IPS-20b (cell line): Measurements from ENCODE around the gene CCDC12.

Experiments
- H3K27ac ChIP-seq: one replicate; pipeline ENCODE4 v1.5.1; 2013; ENCODE audit warnings: low read length
- H3K27me3 ChIP-seq: 2 replicates; pipeline ENCODE4 v1.6.1; 2013; ENCODE audit warnings: mild to moderate bottlenecking, low read length, inconsistent platforms; ENCODE audit not compliant: insufficient read depth
- H3K36me3 ChIP-seq: 2 replicates; pipeline ENCODE4 v1.6.1; 2013; ENCODE audit warnings: low read depth, mild to moderate bottlenecking, inconsistent platforms, low read length, moderate library complexity; ENCODE audit not compliant: insufficient read depth
- H3K4me1 ChIP-seq: 2 replicates; pipeline ENCODE4 v1.6.1; 2013; ENCODE audit warnings: mild to moderate bottlenecking, control low read depth, inconsistent platforms, low read length, moderate library complexity; ENCODE audit not compliant: insufficient read depth
- H3K4me3 ChIP-seq: 2 replicates; pipeline ENCODE4 v1.5.1; 2013; ENCODE audit warnings: mild to moderate bottlenecking, low read length, inconsistent platforms
- H3K9ac ChIP-seq: 2 replicates; pipeline ENCODE4 v1.6.1; 2013; ENCODE audit warnings: low read depth, mild to moderate bottlenecking, inconsistent platforms, low read length, moderate library complexity
- H3K9me3 ChIP-seq: 2 replicates; pipeline ENCODE4 v1.6.1; 2013; ENCODE audit warnings: mild to moderate bottlenecking, low read depth, low read length, inconsistent platforms; ENCODE audit not compliant: insufficient read depth

CCDC12 gene

DNA sequence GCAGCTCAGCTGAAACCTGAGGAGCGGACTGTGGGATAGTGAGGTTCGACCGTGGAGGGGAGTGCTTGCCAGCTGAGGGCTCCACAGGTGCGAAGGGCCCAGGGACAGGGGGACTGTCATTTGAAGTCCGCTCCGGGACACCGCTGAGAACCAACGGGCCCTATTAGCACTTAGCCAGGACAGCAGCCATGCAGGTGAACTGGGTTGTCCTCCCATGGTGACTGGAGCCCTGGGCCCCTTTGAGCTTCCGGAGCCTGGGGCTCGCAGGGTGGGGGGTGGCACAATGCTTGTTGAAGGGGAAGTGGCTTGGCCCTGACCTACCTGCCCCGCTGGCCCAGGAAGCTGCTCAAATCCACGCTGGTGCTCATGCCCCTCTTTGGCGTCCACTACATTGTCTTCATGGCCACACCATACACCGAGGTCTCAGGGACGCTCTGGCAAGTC, 74.3 kb downstream of the CCDC12 start:
- H3K9ac ChIP-seq, result no peak overlapping the region
- H3K4me1 ChIP-seq, result no peaks in the 10 kb centered on the region
- no peak overlapping the region for H3K27ac ChIP-seq
- H3K36me3 ChIP-seq, result no peaks in the 10 kb centered on the region
- H3K9me3 ChIP-seq, result no peaks in the 10 kb centered on the region
- H3K27me3 ChIP-seq, result no peaks in the 10 kb centered on the region
- no peak overlapping the region for H3K4me3 ChIP-seq

DNA sequence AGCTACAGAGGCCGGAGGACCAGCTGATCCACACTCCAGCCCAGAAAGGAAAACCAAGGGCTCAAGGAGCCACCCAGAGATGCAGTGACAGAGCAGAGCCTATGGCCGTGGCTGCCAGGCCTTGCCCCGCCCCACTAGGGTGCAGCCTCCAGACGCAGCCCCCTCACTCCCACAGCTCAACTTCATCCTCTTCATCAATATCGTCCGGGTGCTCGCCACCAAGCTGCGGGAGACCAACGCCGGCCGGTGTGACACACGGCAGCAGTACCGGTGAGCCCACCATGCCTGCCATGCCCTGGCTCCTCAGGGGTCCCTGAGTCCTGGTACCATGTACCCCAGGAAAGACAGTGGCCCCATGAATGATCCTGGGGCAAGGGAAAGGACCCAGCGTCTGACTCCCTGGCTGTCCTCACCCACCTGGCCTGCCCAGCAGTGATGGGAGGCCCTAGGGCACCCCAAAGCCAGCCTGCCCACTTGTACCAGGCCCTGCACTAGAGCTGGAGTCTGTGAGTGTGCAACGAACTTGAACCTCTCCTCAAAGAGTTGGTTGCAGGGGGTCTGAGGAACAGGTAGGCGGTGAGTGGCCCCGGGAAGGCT, 74.9 kb downstream of the CCDC12 start:
- Histone ChIP-seq H3K27ac (no peak overlapping the region), H3K4me1 (no peaks in the 10 kb centered on the region)

DNA sequence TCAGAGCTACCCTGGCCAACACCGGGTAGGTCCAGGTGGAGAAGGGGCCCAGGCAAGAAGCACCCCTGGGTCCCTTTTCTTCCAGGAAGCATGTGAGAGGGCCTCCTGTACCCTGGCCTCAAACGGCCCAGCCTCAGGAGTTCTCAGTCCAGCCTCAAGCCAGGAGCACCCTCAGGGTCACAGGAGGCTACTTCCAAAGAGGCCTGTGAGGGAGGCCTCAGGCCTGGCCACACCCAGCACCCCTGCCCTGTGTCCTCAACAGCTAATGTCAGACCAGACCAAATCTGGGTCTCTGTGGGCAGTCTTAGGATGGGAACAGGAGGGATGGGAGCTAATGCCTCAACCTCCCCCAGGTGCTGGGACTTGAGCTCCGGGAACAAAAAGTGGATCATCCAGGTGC, 75.5 kb downstream of the CCDC12 start:
- Histone ChIP-seq H3K27me3 (no peaks in the 10 kb centered on the region), H3K36me3 (no peaks in the 10 kb centered on the region), H3K9ac (no peak overlapping the region), H3K9me3 (no peaks in the 10 kb centered on the region), H3K4me3 (no peak overlapping the region), H3K27ac (no peak overlapping the region), H3K4me1 (no peaks in the 10 kb centered on the region)

More for the DNA sequence above, 74.9 kb downstream of the CCDC12 start:
- no peaks in the 10 kb centered on the region for H3K9me3 ChIP-seq
- H3K27me3 ChIP-seq, result no peaks in the 10 kb centered on the region
- H3K9ac ChIP-seq, result no peak overlapping the region
- no peaks in the 10 kb centered on the region for H3K36me3 ChIP-seq
- no peak overlapping the region for H3K4me3 ChIP-seq

DNA sequence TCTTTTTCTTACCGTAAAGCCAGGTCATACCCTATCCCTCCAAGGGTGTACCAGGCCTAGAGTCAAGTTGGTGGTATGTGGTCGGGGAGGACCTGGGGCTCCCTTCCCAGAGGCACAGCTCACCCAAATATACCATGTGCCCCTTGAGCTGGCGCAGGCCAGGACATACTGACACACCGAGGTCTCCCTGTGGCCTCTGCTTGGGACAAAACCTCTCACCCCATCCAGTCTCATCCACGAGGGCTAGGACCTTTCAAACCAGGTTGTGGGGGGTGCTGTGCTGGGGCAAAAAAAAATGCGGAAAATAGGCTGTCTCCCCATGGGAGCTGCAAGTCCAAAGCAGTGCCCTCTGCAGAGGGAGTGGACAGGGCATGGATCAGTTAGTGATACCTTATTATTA, 76.2 kb downstream of the CCDC12 start:
- H3K27ac ChIP-seq, result no peak overlapping the region
- H3K4me1 ChIP-seq, result no peaks in the 10 kb centered on the region
- H3K9me3 ChIP-seq, result no peaks in the 10 kb centered on the region
- no peak overlapping the region for H3K4me3 ChIP-seq
- no peaks in the 10 kb centered on the region for H3K36me3 ChIP-seq
- H3K9ac ChIP-seq, result no peak overlapping the region
- H3K27me3 ChIP-seq, result no peaks in the 10 kb centered on the region

DNA sequence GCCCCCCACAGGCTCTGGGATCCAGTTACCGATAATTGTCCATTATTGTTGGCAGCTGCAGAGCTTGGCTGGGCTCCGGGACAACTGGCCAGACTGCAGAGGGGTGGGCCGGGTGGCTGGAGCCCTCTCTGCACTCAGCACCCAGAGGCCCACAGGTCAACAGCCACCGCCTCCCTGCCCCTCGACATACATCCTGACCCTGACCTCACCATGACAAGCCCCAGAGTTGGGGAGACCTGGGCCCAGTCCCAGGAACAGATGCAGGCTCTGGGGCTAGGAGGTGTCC, 76.6 kb downstream of the CCDC12 start:
- Histone ChIP-seq H3K9me3 (no peaks in the 10 kb centered on the region), H3K9ac (no peak overlapping the region), H3K27ac (no peak overlapping the region), H3K36me3 (no peaks in the 10 kb centered on the region), H3K27me3 (no peaks in the 10 kb centered on the region), H3K4me3 (no peak overlapping the region), H3K4me1 (no peaks in the 10 kb centered on the region)

DNA sequence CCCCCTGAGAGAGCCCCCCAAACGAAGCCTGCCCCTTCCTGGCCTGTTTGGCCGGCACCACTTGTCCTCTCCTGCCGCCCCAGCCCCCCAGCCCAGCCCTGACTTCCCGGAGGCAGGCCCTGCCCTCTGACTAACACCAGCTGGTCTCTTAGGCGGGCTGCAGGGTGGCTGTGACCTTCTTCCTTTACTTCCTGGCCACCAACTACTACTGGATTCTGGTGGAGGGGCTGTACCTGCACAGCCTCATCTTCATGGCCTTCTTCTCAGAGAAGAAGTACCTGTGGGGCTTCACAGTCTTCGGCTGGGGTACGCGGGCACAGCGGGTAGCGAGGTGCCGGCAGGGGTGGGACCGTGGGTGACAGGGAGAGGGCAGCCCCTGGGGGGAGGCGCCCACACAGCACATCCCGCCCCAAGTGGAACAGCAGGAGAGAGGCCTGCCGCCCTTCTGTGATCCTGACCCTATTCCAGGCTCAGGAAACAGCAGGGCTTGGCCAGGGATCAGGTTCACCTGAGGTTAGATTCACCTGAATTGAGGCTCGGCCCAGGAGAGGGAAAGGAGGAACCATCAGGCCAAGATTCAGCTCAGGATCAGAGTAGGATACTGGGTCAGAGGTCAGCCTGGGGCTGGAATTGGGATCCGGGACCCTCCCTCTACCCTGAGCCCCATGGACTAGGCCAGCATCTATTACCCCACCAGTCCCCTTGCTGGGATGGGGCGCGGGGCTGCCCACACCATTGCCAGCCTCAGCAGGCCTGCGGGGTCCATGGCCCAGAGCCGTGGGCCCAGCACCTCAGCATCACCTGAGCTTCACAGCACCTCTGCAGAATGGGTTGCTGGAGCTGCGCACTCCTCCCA, 77.2 kb downstream of the CCDC12 start:
- Histone ChIP-seq H3K27me3 (0 out of 2 replicates have a peak, but pooled peaks cover under 1% of the 10 kb centered on the region), H3K4me3 (no peak overlapping the region), H3K36me3 (no peaks in the 10 kb centered on the region), H3K9ac (no peak overlapping the region), H3K4me1 (no peaks in the 10 kb centered on the region), H3K9me3 (no peaks in the 10 kb centered on the region), H3K27ac (no peak overlapping the region)

DNA sequence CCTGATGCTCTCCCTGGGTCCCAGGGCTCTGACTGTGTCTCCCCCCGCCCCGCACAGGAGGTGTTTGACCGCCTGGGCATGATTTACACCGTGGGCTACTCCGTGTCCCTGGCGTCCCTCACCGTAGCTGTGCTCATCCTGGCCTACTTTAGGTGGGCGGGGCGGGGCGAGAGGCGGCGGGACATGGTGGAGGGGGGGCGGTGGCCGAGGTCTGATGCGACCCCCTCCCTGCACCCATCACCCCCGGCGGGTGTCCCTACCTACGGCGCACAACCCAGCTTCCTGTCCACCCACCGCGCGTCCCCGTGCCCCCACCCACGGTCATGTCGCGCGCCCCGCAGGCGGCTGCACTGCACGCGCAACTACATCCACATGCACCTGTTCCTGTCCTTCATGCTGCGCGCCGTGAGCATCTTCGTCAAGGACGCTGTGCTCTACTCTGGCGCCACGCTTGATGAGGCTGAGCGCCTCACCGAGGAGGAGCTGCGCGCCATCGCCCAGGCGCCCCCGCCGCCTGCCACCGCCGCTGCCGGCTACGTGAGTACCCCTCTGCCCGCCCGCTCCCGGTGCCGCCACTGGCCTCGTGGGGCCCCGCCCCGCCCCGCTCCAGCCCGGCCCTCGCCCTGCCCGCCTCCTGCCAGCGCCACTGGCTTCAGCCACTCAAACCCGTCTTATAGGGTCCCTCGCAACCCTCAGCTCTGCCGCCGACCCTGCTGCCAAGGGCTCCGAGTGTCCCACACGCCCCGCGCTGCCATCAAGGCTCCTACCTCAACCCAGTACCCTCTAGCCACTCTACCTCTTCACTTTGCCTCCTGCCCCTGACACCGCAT, 78.0 kb downstream of the CCDC12 start:
- Histone ChIP-seq H3K9me3 (no peaks in the 10 kb centered on the region), H3K4me1 (no peaks in the 10 kb centered on the region), H3K9ac (no peak overlapping the region), H3K4me3 (no peak overlapping the region), H3K27ac (no peak overlapping the region), H3K27me3 (peaks cover 9% of the 10 kb centered on the region), H3K36me3 (no peaks in the 10 kb centered on the region)

DNA sequence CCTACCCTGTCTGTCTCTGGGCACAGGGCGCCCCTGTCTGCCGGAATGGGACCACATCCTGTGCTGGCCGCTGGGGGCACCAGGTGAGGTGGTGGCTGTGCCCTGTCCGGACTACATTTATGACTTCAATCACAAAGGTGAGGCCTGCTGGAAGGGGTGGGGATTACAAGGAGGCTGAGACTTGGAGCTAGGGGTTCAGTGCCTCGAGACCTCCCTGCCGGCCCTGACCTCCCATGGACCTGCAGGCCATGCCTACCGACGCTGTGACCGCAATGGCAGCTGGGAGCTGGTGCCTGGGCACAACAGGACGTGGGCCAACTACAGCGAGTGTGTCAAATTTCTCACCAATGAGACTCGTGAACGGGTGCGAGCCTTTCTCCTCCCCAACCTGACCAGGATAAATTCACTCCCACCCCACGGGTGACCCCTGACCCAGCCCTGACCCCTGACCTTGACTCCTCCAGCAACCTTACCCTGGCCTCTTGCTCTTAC, 78.7 kb downstream of the CCDC12 start:
- H3K4me3 ChIP-seq, result no peak overlapping the region
- no peak overlapping the region for H3K27ac ChIP-seq
- H3K4me1 ChIP-seq, result peaks cover 1% of the 10 kb centered on the region; the same call in 1 of the 2 replicates
- no peak overlapping the region for H3K9ac ChIP-seq
- no peaks in the 10 kb centered on the region for H3K9me3 ChIP-seq
- H3K27me3 ChIP-seq, result peaks cover 15% of the 10 kb centered on the region
- no peaks in the 10 kb centered on the region for H3K36me3 ChIP-seq

DNA sequence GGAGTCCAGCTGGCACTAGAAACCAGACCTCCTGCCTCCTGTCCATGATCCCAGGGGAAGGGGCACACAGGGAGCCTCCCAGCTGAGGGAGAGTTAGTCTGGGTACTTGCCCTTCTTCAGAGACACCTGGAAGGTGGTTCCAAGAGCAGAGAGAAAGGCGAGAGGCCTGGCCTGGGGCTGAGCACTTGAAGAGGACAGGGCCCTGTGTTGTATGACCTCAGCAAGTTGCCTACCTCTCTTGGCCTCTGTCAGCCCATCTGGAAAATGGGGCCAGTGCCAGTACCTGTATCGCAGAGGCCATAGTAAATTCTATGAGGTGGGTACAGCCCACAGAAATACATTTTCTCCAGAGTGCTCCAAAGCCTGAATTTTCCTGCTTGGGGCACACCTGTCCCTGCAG, 79.5 kb downstream of the CCDC12 start:
- Histone ChIP-seq H3K27ac (no peak overlapping the region), H3K9ac (no peak overlapping the region), H3K4me3 (no peak overlapping the region), H3K4me1 (peaks cover 2% of the 10 kb centered on the region; the same call in 1 of the 2 replicates), H3K27me3 (peaks cover 22% of the 10 kb centered on the region), H3K9me3 (no peaks in the 10 kb centered on the region), H3K36me3 (no peaks in the 10 kb centered on the region)

DNA sequence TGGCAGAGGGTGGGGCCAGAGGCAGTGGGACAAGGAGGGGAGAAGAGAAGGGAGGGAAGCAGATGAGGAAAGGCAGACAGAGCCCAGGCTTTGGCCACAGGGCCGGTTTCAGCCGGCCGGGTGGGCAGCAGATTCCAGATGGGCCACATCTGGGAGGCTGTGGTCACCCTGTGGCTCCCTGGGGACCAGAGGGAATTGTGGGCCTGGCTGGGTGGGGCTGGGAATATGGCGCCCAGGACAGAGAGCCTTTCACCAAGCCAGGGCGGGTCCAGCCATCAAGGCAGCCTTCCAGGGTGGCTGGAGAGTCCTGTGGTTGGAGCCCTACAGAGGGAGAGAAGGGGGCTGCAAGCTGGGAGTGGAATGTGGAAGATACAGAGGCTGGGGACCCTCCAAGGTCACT, 80.2 kb downstream of the CCDC12 start:
- Histone ChIP-seq H3K9ac (no peak overlapping the region), H3K27me3 (peaks cover 29% of the 10 kb centered on the region), H3K9me3 (no peaks in the 10 kb centered on the region), H3K36me3 (no peaks in the 10 kb centered on the region), H3K4me3 (no peak overlapping the region), H3K27ac (no peak overlapping the region), H3K4me1 (peaks cover 2% of the 10 kb centered on the region; the same call in 1 of the 2 replicates)

DNA sequence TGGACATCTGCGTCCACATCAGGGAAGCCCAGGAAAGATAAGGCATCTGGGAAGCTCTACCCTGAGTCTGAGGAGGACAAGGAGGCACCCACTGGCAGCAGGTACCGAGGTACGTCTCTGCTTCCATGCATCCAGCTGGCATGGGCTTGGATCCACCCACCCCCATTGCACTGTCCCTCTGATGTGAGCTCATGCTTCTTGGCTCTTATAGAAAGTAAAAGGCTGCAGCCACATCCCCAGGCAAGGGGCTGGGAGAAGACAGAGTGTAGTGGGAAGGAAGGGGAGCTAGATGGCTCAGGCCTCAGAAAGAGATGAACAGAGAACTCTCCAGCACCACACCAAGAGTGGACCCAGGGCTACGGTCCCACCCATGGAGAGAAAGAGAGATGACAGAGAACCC, 80.8 kb downstream of the CCDC12 start:
- Histone ChIP-seq H3K27me3 (peaks cover 35% of the 10 kb centered on the region), H3K27ac (no peak overlapping the region), H3K9ac (no peak overlapping the region), H3K9me3 (no peaks in the 10 kb centered on the region), H3K36me3 (no peaks in the 10 kb centered on the region), H3K4me3 (no peak overlapping the region), H3K4me1 (peaks cover 2% of the 10 kb centered on the region; the same call in 1 of the 2 replicates)
